Measurements from ENCODE around the gene BTBD17.

The BTBD17 gene

GRCh38 chr17:74332763-74333283 is 28.8 kb downstream of the BTBD17 start:
- no peak for DNase-seq

GRCh38 chr17:74332017-74332650 is 29.5 kb downstream of the BTBD17 start:
- no peak for DNase-seq

- DNase-seq = no peak
Measured at GRCh38 chr17:74330446-74330845, 31.2 kb downstream of the BTBD17 start.

- no peak for DNase-seq
Measured at GRCh38 chr17:74329378-74329777, 32.3 kb downstream of the BTBD17 start.

GRCh38 chr17:74328487-74328886 is 33.2 kb downstream of the BTBD17 start:
- DNase-seq = no peak

GRCh38 chr17:74326506-74326905 is 35.2 kb downstream of the BTBD17 start:
- no peak for DNase-seq

- DNase-seq = peak; percentile 76
Measured at GRCh38 chr17:74325743-74326379, 35.8 kb downstream of the BTBD17 start, which contains the start of gene KIF19. TSS of gene KIF19 (plus strand) at chr17:74326226. CDS start at chr17:74326350, 124 bp downstream.

- no peak for DNase-seq
Measured at GRCh38 chr17:74325376-74325742, 36.3 kb downstream of the BTBD17 start.

- no peak for DNase-seq
Measured at GRCh38 chr17:74324521-74324920, 37.1 kb downstream of the BTBD17 start.

- DNase-seq = no peak
Measured at GRCh38 chr17:74318391-74318790, 43.3 kb downstream of the BTBD17 start.

- no peak for DNase-seq
Measured at GRCh38 chr17:74317071-74317470, 44.6 kb downstream of the BTBD17 start.

- no peak for DNase-seq
Measured at GRCh38 chr17:74316220-74316619, 45.4 kb downstream of the BTBD17 start.

GRCh38 chr17:74314877-74315276 is 46.8 kb downstream of the BTBD17 start:
- no peak for DNase-seq

- no peak for DNase-seq
Measured at GRCh38 chr17:74309902-74310301, 51.8 kb downstream of the BTBD17 start.

GRCh38 chr17:74307984-74308773 is 53.5 kb downstream of the BTBD17 start:
- DNase-seq = no peak
